ENCODE measurements around the gene PRH1. TPM values are rescaled to one million over a fixed set of nuclear protein-coding genes. Genes with fewer than 3 reads are reported as not detected.

Gene PRH1
- total RNA-seq: 10 to 100 TPM; 44.5 to 66.9 TPM
- polyA plus RNA-seq (ENCODE audit: insufficient read length in 2 of 2): 10 to 100 TPM in 1 of 2 donors, 1 to 10 TPM in 1; 10.0 to 12.3 TPM
- long read RNA-seq, donor 1, partial matches to known transcripts: 0 of 1 reads
- long read RNA-seq, donor 1, other reads (novel, unspliced or antisense): 0 of 1 reads
- long read RNA-seq, donor 2, partial matches to known transcripts: 0 of 1 reads
- long read RNA-seq, donor 2, other reads (novel, unspliced or antisense): 0 of 1 reads
- long read RNA-seq, donor 3: 0 reads
- long read RNA-seq, donor 4, partial matches to known transcripts: 0 of 1 reads
- long read RNA-seq, donor 4, other reads (novel, unspliced or antisense): 0 of 1 reads

DNA sequence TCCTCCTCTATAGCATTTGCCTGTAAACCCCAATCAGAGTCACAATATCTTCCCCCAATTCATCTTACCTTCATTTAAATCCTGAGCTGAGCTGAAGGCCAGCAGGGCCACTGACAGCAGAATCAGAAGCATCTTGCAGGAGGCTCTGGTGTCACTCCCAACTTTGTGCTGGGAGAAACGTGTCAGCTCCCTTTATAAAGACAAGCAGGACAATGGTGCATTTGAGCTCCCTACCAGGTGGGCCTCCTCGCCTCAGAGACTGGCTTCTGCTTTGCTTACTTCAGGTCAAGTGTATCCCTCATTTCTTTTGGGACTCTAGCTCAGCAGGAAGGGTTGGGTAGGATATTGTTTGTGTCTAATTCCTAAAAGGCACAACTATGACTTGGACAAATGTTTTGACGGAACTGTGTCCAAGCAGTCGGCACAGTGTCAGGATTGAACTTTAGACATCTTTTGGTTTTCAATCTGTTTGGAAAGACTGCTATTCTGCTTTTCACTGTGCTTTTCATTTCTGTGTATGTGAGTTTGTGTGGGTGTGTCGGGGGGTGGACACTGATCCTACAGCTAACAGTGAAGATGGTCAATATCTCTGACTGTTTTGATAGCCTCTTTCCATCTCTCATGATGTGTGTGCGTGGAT is at the start of gene PRH1:
Gene PRH1 (minus strand): TSS at position 170 of the 640 bp plus-strand sequence. CDS start 38 bp downstream, at position 132.
- 81% methylated on average over 5 of the region's 6 CpGs for WGBS (ENCODE audit: insufficient coverage)
- Histone ChIP-seq H3K27me3 (ENCODE audit: control insufficient read depth, insufficient read depth, low read length) (no peaks in the 10 kb centered on the region), H3K4me1 (ENCODE audit: control insufficient read depth, insufficient read depth, low read length) (no peaks in the 10 kb centered on the region), H3K4me3 (ENCODE audit: low read depth, low read length) (no peak within 1 kb of the TSS), H3K27ac (ENCODE audit: low read depth, low read length) (no peak within 1 kb of the TSS), H3K36me3 (ENCODE audit: control insufficient read depth, insufficient read depth, low read length) (no peaks in the 10 kb centered on the region), H3K9me3 (ENCODE audit: control insufficient read depth, insufficient read depth, low read length) (no peaks in the 10 kb centered on the region)
- DNase-seq (ENCODE audit: low read depth in 4 of 6, low spot score in 6 of 6): no peak

- 90% methylated on average over 5 of the region's 5 CpGs for WGBS (ENCODE audit: insufficient coverage)
- no peaks in the 10 kb centered on the region for H3K27me3 ChIP-seq (ENCODE audit: control insufficient read depth, insufficient read depth, low read length)
- no peak within 1 kb of the TSS for H3K4me3 ChIP-seq (ENCODE audit: low read depth, low read length)
- no peaks in the 10 kb centered on the region for H3K9me3 ChIP-seq (ENCODE audit: control insufficient read depth, insufficient read depth, low read length)
- DNase-seq (ENCODE audit: low read depth in 4 of 6, low spot score in 6 of 6): no peak
- no peak within 1 kb of the TSS for H3K27ac ChIP-seq (ENCODE audit: low read depth, low read length)
- no peaks in the 10 kb centered on the region for H3K4me1 ChIP-seq (ENCODE audit: control insufficient read depth, insufficient read depth, low read length)
- H3K36me3 ChIP-seq (ENCODE audit: control insufficient read depth, insufficient read depth, low read length): no peaks in the 10 kb centered on the region
Measured at GRCh38 chr12:10928746-10929286, 44.8 kb upstream of the PRH1 start, which contains the start of gene PRH2. Gene PRH2 (plus strand): TSS chr12:10929236. CDS start chr12:10929274, 38 bp downstream.

- Histone ChIP-seq H3K4me1 (ENCODE audit: control insufficient read depth, insufficient read depth, low read length) (no peaks in the 10 kb centered on the region), H3K27me3 (ENCODE audit: control insufficient read depth, insufficient read depth, low read length) (no peaks in the 10 kb centered on the region), H3K4me3 (ENCODE audit: low read depth, low read length) (no peak overlapping the region), H3K27ac (ENCODE audit: low read depth, low read length) (no peak overlapping the region), H3K9me3 (ENCODE audit: control insufficient read depth, insufficient read depth, low read length) (no peaks in the 10 kb centered on the region), H3K36me3 (ENCODE audit: control insufficient read depth, insufficient read depth, low read length) (no peaks in the 10 kb centered on the region)
- 98% methylated on average over 3 of the region's 5 CpGs for WGBS (ENCODE audit: insufficient coverage)
- no peak for DNase-seq (ENCODE audit: low read depth in 4 of 6, low spot score in 6 of 6)
Measured at GRCh38 chr12:10926269-10926668, 42.2 kb upstream of the PRH1 start.

- no peak for DNase-seq (ENCODE audit: low read depth in 4 of 6, low spot score in 6 of 6)
- Histone ChIP-seq H3K9me3 (ENCODE audit: control insufficient read depth, insufficient read depth, low read length) (no peaks in the 10 kb centered on the region), H3K4me1 (ENCODE audit: control insufficient read depth, insufficient read depth, low read length) (no peaks in the 10 kb centered on the region), H3K27me3 (ENCODE audit: control insufficient read depth, insufficient read depth, low read length) (no peaks in the 10 kb centered on the region), H3K36me3 (ENCODE audit: control insufficient read depth, insufficient read depth, low read length) (no peaks in the 10 kb centered on the region), H3K27ac (ENCODE audit: low read depth, low read length) (no peak overlapping the region), H3K4me3 (ENCODE audit: low read depth, low read length) (no peak overlapping the region)
- no CpG with 5 or more reads among the region's 1 CpG for WGBS (ENCODE audit: insufficient coverage)
Measured at GRCh38 chr12:10919809-10920208, 35.8 kb upstream of the PRH1 start.

DNA sequence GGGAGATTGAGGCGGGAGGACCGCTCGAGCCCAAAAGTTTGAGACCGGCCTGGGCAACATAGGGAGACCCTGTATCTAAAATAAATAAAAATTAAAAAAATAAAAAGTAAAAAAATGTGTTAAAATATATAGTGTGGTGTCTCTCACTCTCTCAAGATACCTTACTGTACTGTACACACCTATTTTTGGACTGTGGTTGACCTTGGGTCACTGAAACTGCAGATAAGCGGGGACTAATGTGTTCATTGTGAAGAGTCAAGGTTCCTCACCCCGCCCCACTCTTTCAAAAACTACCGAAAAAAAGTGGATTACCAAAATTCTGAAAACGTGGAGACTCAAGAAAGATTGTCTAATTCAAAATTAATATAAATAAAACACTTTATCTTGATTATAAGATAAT is 26.3 kb upstream of the PRH1 start:
- H3K4me1 ChIP-seq (ENCODE audit: control insufficient read depth, insufficient read depth, low read length): no peaks in the 10 kb centered on the region
- no peaks in the 10 kb centered on the region for H3K36me3 ChIP-seq (ENCODE audit: control insufficient read depth, insufficient read depth, low read length)
- no CpG with 5 or more reads among the region's 8 CpGs for WGBS (ENCODE audit: insufficient coverage)
- H3K9me3 ChIP-seq (ENCODE audit: control insufficient read depth, insufficient read depth, low read length): no peaks in the 10 kb centered on the region
- no peaks in the 10 kb centered on the region for H3K27me3 ChIP-seq (ENCODE audit: control insufficient read depth, insufficient read depth, low read length)
- DNase-seq (ENCODE audit: low read depth in 4 of 6, low spot score in 6 of 6): no peak
- no peak overlapping the region for H3K4me3 ChIP-seq (ENCODE audit: low read depth, low read length)
- no peak overlapping the region for H3K27ac ChIP-seq (ENCODE audit: low read depth, low read length)

GRCh38 chr12:10909462-10909861 is 25.4 kb upstream of the PRH1 start, which contains the start of gene TAS2R13:
Gene TAS2R13 (minus strand): TSS chr12:10909562. CDS start chr12:10909298, 264 bp downstream.
- no peaks in the 10 kb centered on the region for H3K36me3 ChIP-seq (ENCODE audit: control insufficient read depth, insufficient read depth, low read length)
- H3K27ac ChIP-seq (ENCODE audit: low read depth, low read length): no peak within 1 kb of the TSS
- no CpG with 5 or more reads among the region's 1 CpG for WGBS (ENCODE audit: insufficient coverage)
- no peaks in the 10 kb centered on the region for H3K27me3 ChIP-seq (ENCODE audit: control insufficient read depth, insufficient read depth, low read length)
- no peak for DNase-seq (ENCODE audit: low read depth in 4 of 6, low spot score in 6 of 6)
- H3K4me3 ChIP-seq (ENCODE audit: low read depth, low read length): no peak within 1 kb of the TSS
- H3K4me1 ChIP-seq (ENCODE audit: control insufficient read depth, insufficient read depth, low read length): no peaks in the 10 kb centered on the region
- H3K9me3 ChIP-seq (ENCODE audit: control insufficient read depth, insufficient read depth, low read length): peaks cover under 1% of the 10 kb centered on the region

GRCh38 chr12:10904686-10905085 is 20.6 kb upstream of the PRH1 start:
- no peak for DNase-seq (ENCODE audit: low read depth in 4 of 6, low spot score in 6 of 6)
- Histone ChIP-seq H3K27ac (ENCODE audit: low read depth, low read length) (no peak overlapping the region), H3K4me3 (ENCODE audit: low read depth, low read length) (no peak overlapping the region), H3K9me3 (ENCODE audit: control insufficient read depth, insufficient read depth, low read length) (peaks cover 10% of the 10 kb centered on the region), H3K4me1 (ENCODE audit: control insufficient read depth, insufficient read depth, low read length) (no peaks in the 10 kb centered on the region), H3K27me3 (ENCODE audit: control insufficient read depth, insufficient read depth, low read length) (no peaks in the 10 kb centered on the region), H3K36me3 (ENCODE audit: control insufficient read depth, insufficient read depth, low read length) (no peaks in the 10 kb centered on the region)
- WGBS (ENCODE audit: insufficient coverage): no CpG with 5 or more reads among the region's 4 CpGs

GRCh38 chr12:10901427-10901826 is 17.4 kb upstream of the PRH1 start:
- no peak overlapping the region for H3K27ac ChIP-seq (ENCODE audit: low read depth, low read length)
- peaks cover 11% of the 10 kb centered on the region for H3K9me3 ChIP-seq (ENCODE audit: control insufficient read depth, insufficient read depth, low read length)
- no peaks in the 10 kb centered on the region for H3K27me3 ChIP-seq (ENCODE audit: control insufficient read depth, insufficient read depth, low read length)
- no peaks in the 10 kb centered on the region for H3K4me1 ChIP-seq (ENCODE audit: control insufficient read depth, insufficient read depth, low read length)
- H3K4me3 ChIP-seq (ENCODE audit: low read depth, low read length): no peak overlapping the region
- no peaks in the 10 kb centered on the region for H3K36me3 ChIP-seq (ENCODE audit: control insufficient read depth, insufficient read depth, low read length)
- DNase-seq (ENCODE audit: low read depth in 4 of 6, low spot score in 6 of 6): no peak
- WGBS (ENCODE audit: insufficient coverage): no CpG with 5 or more reads among the region's 1 CpG

DNA sequence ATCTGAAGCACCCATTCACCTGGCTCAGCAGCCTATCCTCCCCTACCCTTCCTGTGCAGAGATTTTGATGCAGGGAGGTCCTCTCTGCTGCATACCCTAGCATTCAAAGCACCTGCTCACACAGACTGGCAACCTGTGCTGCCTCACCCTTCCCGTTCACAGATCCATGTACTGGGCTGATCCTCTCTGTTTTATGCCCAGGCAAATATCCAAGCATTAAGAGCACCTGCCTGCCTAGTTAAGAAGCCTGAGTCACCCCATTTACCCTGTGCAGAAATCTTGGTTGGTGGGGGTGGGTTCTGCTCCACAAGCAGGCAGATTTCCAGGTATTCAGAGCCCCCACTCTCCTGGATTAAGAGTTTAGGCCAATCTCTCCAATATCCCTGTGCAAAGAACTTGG is 16.9 kb upstream of the PRH1 start:
- no peaks in the 10 kb centered on the region for H3K4me1 ChIP-seq (ENCODE audit: control insufficient read depth, insufficient read depth, low read length)
- H3K36me3 ChIP-seq (ENCODE audit: control insufficient read depth, insufficient read depth, low read length): no peaks in the 10 kb centered on the region
- peaks cover 11% of the 10 kb centered on the region for H3K9me3 ChIP-seq (ENCODE audit: control insufficient read depth, insufficient read depth, low read length)
- WGBS (ENCODE audit: insufficient coverage): 100% methylated on average over 1 of the region's 1 CpG
- H3K27me3 ChIP-seq (ENCODE audit: control insufficient read depth, insufficient read depth, low read length): no peaks in the 10 kb centered on the region
- no peak overlapping the region for H3K4me3 ChIP-seq (ENCODE audit: low read depth, low read length)
- no peak overlapping the region for H3K27ac ChIP-seq (ENCODE audit: low read depth, low read length)
- DNase-seq (ENCODE audit: low read depth in 4 of 6, low spot score in 6 of 6): no peak

Measured in spinal cord (tissue), 10 donors.